Upper lobe of left lung (tissue), 6 donors: ENCODE results near the gene CNR2. TPM values are rescaled to one million over a fixed set of nuclear protein-coding genes. Genes with fewer than 3 reads are reported as not detected.

Experiments used
- ATAC-seq, 2 donors: fragments of 200-7000 bp; cut with Tn5 transposase; one replicate each; pipeline ENCODE4 v1.9.1; 2022; ENCODE audit warnings: mild to moderate bottlenecking in 2 of 2, moderate library complexity in 2 of 2; ENCODE audit not compliant: low FRiP score in 2 of 2
- DNase-seq, 2 donors: peaks; one replicate each; pipeline ENCODE4 v3.0.0-alpha.2; 2019 to 2020
- H3K27ac ChIP-seq, 4 donors: fragments of 200-600 bp; sonication (generic); one replicate each; pipeline ENCODE4 v1.5.1; 2016 to 2019
- H3K27me3 ChIP-seq, 4 donors: fragments of 200-600 bp; sonication (generic); one replicate each; pipeline ENCODE4 v1.5.1; 2017 to 2019
- H3K36me3 ChIP-seq, 4 donors: fragments of 200-600 bp; sonication (generic); one replicate each; pipeline ENCODE4 v1.5.1; 2016 to 2019
- H3K4me1 ChIP-seq, 4 donors: fragments of 200-600 bp; sonication (generic); one replicate each; pipeline ENCODE4 v1.5.1; 2018 to 2019
- H3K4me3 ChIP-seq, 4 donors: fragments of 200-600 bp; sonication (generic); one replicate each; pipeline ENCODE4 v1.5.1; 2017 to 2019; ENCODE audit warnings: mild to moderate bottlenecking in 2 of 4, moderate library complexity in 1 of 4
- H3K9me3 ChIP-seq, 4 donors: fragments of 200-600 bp; sonication (generic); one replicate each; pipeline ENCODE4 v1.5.1; 2018 to 2019
- EP300 ChIP-seq, 4 donors: sonication (generic); formaldehyde crosslinking; IDR thresholded peaks; one replicate each; pipeline ENCODE4 v1.5.1; 2017; ENCODE audit warnings: antibody characterized with exemption in 4 of 4, control low read depth in 2 of 4
- POLR2A ChIP-seq, 4 donors: fragments of 450-650 bp; IDR thresholded peaks; one replicate each; pipeline ENCODE4 v1.5.1; 2016 to 2017; ENCODE audit warnings: antibody characterized with exemption in 4 of 4, mild to moderate bottlenecking in 2 of 4
- POLR2AphosphoS5 ChIP-seq, 2 donors: sonication (generic); formaldehyde crosslinking; IDR thresholded peaks; one replicate each; pipeline ENCODE4 v1.5.1; 2017; ENCODE audit warnings: antibody characterized with exemption in 2 of 2
- WGBS, 2 donors: methylation state at CpG; one replicate each; pipeline ENCODE4 v1.1.5; 2017 to 2018; 5-methylcytosine and 5-hydroxymethylcytosine counted together
- total RNA-seq, 6 donors: library from RNA; depleted of rRNA in 4 of 6; stranded (reverse); fragments of >200 nt in 4 of 6; gene quantifications; one replicate each; pipeline versions ENCODE4 v1.1.0 to v1.2.1, GENCODE V29; 2016 to 2021
- TF ChIP-seq, protein P1 (sequence below), 6 experiments: fragments of 450-650 bp in 4 of 6; fragments of 200-600 bp in 2 of 6; sonication (generic) in 2 of 6; IDR thresholded peaks; one replicate each; pipeline ENCODE4 v1.5.1; 2016 to 2019; ENCODE audit warnings: antibody characterized with exemption in 6 of 6
- donor health status: DM: no; HTN: no; CAD: no; lungs with moderate emphysema.
- donor health status: DM: no; HTN: yes; CAD: no; lungs with severe emphysema.

Gene CNR2
- total RNA-seq, 6 donors from 2014 or later, result 0.13 to 0.59 (median 0.24) TPM; not detected in 2

DNA sequence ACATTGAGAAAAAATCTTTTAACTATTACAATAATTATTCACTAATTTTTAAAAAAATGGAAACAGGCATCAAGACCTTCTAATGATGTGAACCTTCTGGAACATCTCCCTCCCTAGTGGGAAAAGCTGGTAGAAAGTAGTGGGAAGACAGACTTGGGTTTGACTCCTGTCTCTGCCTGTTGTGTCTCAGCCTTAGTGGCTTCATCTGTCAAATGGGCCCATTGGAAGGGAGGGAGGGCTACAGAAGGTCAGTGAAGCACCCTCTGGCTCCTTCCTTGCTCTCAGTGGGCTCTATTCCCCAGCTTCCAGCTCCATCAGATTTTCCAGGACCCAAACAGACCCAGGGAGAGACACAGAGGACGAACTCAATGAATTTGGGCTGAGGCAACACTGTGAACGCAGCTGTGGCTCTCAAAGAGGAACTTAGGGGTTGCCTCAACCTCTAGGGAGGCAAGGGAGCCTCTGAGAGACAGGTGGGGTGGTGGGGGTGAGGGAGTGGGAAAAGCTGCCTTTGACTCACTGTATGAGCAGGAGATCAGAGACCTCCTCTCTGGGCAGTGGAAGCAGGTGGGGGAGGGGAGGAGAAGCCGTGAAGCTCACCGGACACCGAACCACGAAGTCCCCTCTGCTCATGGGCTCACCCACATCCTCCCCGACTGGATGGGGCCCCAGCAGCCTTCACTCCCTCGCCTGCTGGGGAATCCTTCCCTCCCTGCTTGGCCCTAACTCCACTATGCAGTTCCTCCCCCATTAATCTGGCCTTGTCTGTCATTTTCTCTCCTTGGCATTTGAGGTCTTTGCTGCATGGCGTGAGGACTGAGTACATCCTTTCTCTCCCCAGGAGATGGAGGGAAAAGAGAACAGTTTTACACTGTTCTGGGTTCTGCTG lies 4.5 kb downstream of the CNR2 start:
- Histone ChIP-seq H3K36me3 (no peaks in the 10 kb centered on the region), H3K27me3 (no peaks in the 10 kb centered on the region), H3K27ac (no peak overlapping the region), H3K4me1 (peaks cover 0 to 10% (median 2%) of the 10 kb centered on the region in 4 donors), H3K9me3 (no peaks in the 10 kb centered on the region), H3K4me3 (no peak overlapping the region)
- no peak for DNase-seq
- WGBS, 2 donors, result 38 to 54% methylated on average over 9 of the region's 9 CpGs
- TF ChIP-seq POLR2AphosphoS5 (IDR thresholded peaks at IDR 0.05) (no peak), EP300 (IDR thresholded peaks at IDR 0.05) (no peak), POLR2A (IDR thresholded peaks at IDR 0.05) (no peak)
- TF ChIP-seq, protein P1, sequence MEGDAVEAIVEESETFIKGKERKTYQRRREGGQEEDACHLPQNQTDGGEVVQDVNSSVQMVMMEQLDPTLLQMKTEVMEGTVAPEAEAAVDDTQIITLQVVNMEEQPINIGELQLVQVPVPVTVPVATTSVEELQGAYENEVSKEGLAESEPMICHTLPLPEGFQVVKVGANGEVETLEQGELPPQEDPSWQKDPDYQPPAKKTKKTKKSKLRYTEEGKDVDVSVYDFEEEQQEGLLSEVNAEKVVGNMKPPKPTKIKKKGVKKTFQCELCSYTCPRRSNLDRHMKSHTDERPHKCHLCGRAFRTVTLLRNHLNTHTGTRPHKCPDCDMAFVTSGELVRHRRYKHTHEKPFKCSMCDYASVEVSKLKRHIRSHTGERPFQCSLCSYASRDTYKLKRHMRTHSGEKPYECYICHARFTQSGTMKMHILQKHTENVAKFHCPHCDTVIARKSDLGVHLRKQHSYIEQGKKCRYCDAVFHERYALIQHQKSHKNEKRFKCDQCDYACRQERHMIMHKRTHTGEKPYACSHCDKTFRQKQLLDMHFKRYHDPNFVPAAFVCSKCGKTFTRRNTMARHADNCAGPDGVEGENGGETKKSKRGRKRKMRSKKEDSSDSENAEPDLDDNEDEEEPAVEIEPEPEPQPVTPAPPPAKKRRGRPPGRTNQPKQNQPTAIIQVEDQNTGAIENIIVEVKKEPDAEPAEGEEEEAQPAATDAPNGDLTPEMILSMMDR (IDR thresholded peaks at IDR 0.05), result no peak
- ATAC-seq, result peak; percentile 58 to 61

DNA sequence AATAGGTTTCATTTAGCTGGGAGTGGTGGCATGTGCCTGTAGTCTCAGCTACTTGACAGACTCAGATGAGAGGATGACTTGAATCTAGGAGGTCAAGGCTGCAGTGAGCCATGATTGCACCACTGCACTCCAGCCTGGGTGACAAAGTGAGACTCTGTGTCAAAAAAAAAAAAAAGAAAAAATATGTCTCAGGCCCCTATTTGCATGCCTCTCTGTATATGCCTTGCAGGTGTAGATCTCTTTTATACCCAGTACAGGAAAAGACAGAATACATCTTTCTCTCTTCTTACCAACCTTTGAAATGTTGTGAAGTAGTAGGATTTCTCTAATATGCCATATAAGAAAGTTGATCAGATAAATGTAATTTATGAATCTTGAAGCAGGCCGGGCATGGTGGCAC lies 6.4 kb downstream of the CNR2 start:
- 83 to 93% methylated on average over 1 of the region's 1 CpG for WGBS, 2 donors
- DNase-seq, result no peak
- Histone ChIP-seq H3K27me3 (peaks cover 0 to 3% (median 0%) of the 10 kb centered on the region in 4 donors), H3K36me3 (no peaks in the 10 kb centered on the region), H3K4me1 (peaks cover 0 to 14% (median 11%) of the 10 kb centered on the region in 4 donors), H3K4me3 (no peak overlapping the region), H3K9me3 (no peaks in the 10 kb centered on the region), H3K27ac (no peak overlapping the region)
- no peak for ATAC-seq
- TF ChIP-seq POLR2A (IDR thresholded peaks at IDR 0.05) (no peak), POLR2AphosphoS5 (IDR thresholded peaks at IDR 0.05) (no peak), EP300 (IDR thresholded peaks at IDR 0.05) (no peak)
- TF ChIP-seq, protein P1 (IDR thresholded peaks at IDR 0.05), result no peak

DNA sequence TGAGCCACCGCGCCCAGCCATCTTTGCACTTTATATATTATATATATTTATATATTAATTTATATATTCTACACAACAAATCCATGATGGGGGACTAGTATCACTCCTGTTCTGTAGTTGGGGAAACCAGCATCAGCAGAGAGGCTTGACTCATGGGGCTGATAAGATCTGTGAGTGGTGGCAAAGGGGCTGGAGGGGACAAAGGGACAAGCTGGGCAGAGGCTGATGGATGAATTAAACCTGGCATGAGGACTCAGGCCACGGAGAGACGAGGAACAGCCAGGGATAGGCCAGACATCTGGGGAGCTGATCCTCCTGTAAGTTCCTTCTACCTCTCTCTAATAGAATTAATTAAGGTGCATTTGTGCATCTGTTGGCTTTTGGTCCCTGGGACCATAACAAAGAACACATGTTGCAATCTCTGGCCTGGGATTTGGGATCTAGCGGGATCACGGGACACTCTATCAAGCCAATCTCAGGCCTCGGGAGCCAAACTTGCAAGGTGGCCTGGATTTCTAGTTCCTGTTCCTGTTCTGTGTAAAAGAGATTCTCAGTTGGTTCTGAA lies 7.6 kb downstream of the CNR2 start:
- peaks cover 0 to 3% (median 0%) of the 10 kb centered on the region in 4 donors for H3K27me3 ChIP-seq
- 89 to 96% methylated on average over 7 of the region's 7 CpGs for WGBS, 2 donors
- H3K4me3 ChIP-seq, result no peak overlapping the region
- DNase-seq (no peak), ATAC-seq (no peak)
- no peaks in the 10 kb centered on the region for H3K36me3 ChIP-seq
- no peaks in the 10 kb centered on the region for H3K9me3 ChIP-seq
- H3K4me1 ChIP-seq, result peaks cover 0 to 14% (median 10%) of the 10 kb centered on the region in 4 donors
- no peak for TF ChIP-seq POLR2AphosphoS5 (IDR thresholded peaks at IDR 0.05)
- TF ChIP-seq EP300 (IDR thresholded peaks at IDR 0.05), result no peak
- TF ChIP-seq POLR2A (IDR thresholded peaks at IDR 0.05), result no peak
- no peak overlapping the region for H3K27ac ChIP-seq

GRCh38 chr1:23904748-23905357 lies 8.3 kb downstream of the CNR2 start:
- Histone ChIP-seq H3K4me1 (peaks cover 0 to 14% (median 10%) of the 10 kb centered on the region in 4 donors), H3K27ac (no peak overlapping the region), H3K9me3 (no peaks in the 10 kb centered on the region), H3K27me3 (peaks cover 0 to 3% (median 0%) of the 10 kb centered on the region in 4 donors), H3K36me3 (no peaks in the 10 kb centered on the region), H3K4me3 (no peak overlapping the region)
- DNase-seq (no peak), ATAC-seq (no peak)
- 82 to 88% methylated on average over 10 of the region's 10 CpGs for WGBS, 2 donors
- no peak for TF ChIP-seq EP300 (IDR thresholded peaks at IDR 0.05)
- TF ChIP-seq POLR2AphosphoS5 (IDR thresholded peaks at IDR 0.05), result no peak

DNA sequence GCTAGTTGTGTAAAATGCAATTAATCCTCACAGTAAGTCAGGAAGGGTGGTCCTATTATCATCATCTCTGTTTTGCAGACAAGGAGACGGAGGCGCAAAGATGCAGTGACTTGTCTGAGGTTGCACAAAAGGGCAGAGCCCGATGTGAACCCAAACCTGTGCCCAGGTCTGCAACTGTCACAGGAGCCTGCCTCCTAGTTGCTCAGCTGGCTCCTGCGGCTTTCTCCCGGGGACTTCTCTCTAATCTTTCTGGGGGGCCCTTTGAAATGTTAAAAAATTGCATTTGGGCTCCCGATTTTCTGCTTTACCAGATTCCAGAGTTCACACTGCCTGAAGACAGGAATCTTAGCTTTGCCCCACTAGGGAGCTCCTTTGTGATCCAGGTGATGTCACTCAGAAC lies 9.4 kb downstream of the CNR2 start:
- Histone ChIP-seq H3K4me1 (peaks cover 0 to 11% (median 7%) of the 10 kb centered on the region in 4 donors), H3K27ac (no peak overlapping the region), H3K9me3 (no peaks in the 10 kb centered on the region), H3K4me3 (no peak overlapping the region), H3K27me3 (peaks cover 0 to 3% (median 0%) of the 10 kb centered on the region in 4 donors), H3K36me3 (no peaks in the 10 kb centered on the region)
- no peak for TF ChIP-seq EP300 (IDR thresholded peaks at IDR 0.05)
- no peak for TF ChIP-seq POLR2A (IDR thresholded peaks at IDR 0.05)
- TF ChIP-seq, protein P1 (IDR thresholded peaks at IDR 0.05), result no peak
- no peak for TF ChIP-seq POLR2AphosphoS5 (IDR thresholded peaks at IDR 0.05)
- 76 to 83% methylated on average over 6 of the region's 6 CpGs for WGBS, 2 donors
- no peak for ATAC-seq
- no peak for DNase-seq
